ENCODE results near the gene BICC1.

DNA sequence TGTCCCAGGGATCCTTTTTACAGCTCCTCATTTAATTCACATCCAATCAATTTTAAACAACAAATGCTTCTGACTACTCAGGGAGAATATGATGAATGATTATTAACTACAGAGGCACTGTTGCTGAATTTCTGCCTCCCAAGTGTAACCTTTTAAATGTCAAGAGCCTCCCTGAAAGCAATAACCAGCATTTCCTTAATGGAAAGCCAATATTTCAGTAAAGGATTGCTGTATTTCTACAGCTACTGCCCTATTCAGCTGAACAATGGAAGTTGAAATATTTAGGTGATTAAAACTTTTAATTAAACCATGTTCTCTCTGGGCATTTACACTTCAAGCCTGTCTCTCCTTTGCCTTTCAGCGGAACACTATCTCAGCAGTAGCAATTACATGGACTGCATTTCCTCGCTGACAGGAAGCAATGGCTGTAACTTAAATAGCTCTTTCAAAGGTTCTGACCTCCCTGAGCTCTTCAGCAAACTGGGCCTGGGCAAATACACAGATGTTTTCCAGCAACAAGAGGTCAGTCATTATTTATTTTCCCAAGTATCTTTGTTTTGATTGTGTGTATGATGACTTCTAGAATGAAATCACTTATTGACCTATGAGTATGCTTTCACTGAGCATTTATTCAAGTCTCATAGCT is 304.7 kb downstream of the BICC1 start:
- TF ChIP-seq, protein P1, sequence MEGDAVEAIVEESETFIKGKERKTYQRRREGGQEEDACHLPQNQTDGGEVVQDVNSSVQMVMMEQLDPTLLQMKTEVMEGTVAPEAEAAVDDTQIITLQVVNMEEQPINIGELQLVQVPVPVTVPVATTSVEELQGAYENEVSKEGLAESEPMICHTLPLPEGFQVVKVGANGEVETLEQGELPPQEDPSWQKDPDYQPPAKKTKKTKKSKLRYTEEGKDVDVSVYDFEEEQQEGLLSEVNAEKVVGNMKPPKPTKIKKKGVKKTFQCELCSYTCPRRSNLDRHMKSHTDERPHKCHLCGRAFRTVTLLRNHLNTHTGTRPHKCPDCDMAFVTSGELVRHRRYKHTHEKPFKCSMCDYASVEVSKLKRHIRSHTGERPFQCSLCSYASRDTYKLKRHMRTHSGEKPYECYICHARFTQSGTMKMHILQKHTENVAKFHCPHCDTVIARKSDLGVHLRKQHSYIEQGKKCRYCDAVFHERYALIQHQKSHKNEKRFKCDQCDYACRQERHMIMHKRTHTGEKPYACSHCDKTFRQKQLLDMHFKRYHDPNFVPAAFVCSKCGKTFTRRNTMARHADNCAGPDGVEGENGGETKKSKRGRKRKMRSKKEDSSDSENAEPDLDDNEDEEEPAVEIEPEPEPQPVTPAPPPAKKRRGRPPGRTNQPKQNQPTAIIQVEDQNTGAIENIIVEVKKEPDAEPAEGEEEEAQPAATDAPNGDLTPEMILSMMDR (IDR thresholded peaks at IDR 0.05): no peak
- TF ChIP-seq POLR2A (IDR thresholded peaks at IDR 0.05): no peak
